Tibial artery (tissue), 4 donors: ENCODE measurements around the gene RASA3.

Source experiments
- DNase-seq, 2 donors: peaks; one replicate each; pipeline ENCODE4 v3.0.0-alpha.2; 2019
- H3K27ac ChIP-seq, 2 donors: fragments of 200-600 bp; sonication (generic) in 1 of 2; 1 replicate in 1 of 2; 2 replicates in 1 of 2; pipeline ENCODE4 v1.5.1; 2018 to 2019; ENCODE audit warnings: mild to moderate bottlenecking in 1 of 2
- H3K27me3 ChIP-seq, 2 donors: fragments of 200-600 bp; sonication (generic) in 1 of 2; one replicate each; pipeline versions ENCODE4 v1.5.1 to v1.6.0; 2016 to 2019
- H3K36me3 ChIP-seq, 3 donors: fragments of 200-600 bp; sonication (generic) in 2 of 3; one replicate each; pipeline ENCODE4 v1.5.1; 2016 to 2019; ENCODE audit warnings: mild to moderate bottlenecking in 2 of 3
- H3K4me1 ChIP-seq, 4 donors: fragments of 200-600 bp; sonication (generic) in 2 of 4; 1 replicate in 3 of 4; 2 replicates in 1 of 4; pipeline ENCODE4 v1.5.1; 2016 to 2019
- H3K4me3 ChIP-seq, 2 donors: fragments of 200-600 bp; sonication (generic) in 1 of 2; 1 replicate in 1 of 2; 2 replicates in 1 of 2; pipeline ENCODE4 v1.5.1; 2018 to 2019; ENCODE audit warnings: mild to moderate bottlenecking in 2 of 2
- H3K9me3 ChIP-seq, 3 donors: fragments of 200-600 bp; sonication (generic) in 1 of 3; one replicate each; pipeline ENCODE4 v1.5.1; 2016 to 2019
- CTCF ChIP-seq, 2 experiments: fragments of 200-600 bp in 1 of 2; fragments of 450-650 bp in 1 of 2; IDR thresholded peaks; one replicate each; pipeline ENCODE4 v1.5.1; 2017 to 2019; ENCODE audit warnings: antibody characterized with exemption in 2 of 2, mild to moderate bottlenecking in 1 of 2, moderate library complexity in 1 of 2
- intact Hi-C: fragments of 100-400 bp; cut with DNase I; formaldehyde crosslinking; loops from one replicate; pipeline ENCODE4 v1.15.0; 2023; ENCODE audit warnings: low total_unique reads

Gene RASA3

GRCh38 chr13:114034481-114034891 is 97.9 kb downstream of the RASA3 start:
- Histone ChIP-seq H3K27ac (peak overlapping the region; percentile 49 to 62), H3K27me3 (no peaks in the 10 kb centered on the region), H3K4me3 (peak overlapping the region in 1 of 2 donors; percentile 13), H3K9me3 (no peaks in the 10 kb centered on the region), H3K4me1 (peaks cover 0 to 48% (median 31%) of the 10 kb centered on the region in 4 donors), H3K36me3 (no peaks in the 10 kb centered on the region)
- DNase-seq, result no peak
- intact Hi-C loops, result no loop called here
- no peak for TF ChIP-seq CTCF (IDR thresholded peaks at IDR 0.05)

- Histone ChIP-seq H3K27ac (peak overlapping the region; percentile 49 to 62), H3K9me3 (no peaks in the 10 kb centered on the region), H3K27me3 (no peaks in the 10 kb centered on the region), H3K4me1 (peaks cover 0 to 48% (median 31%) of the 10 kb centered on the region in 4 donors), H3K36me3 (no peaks in the 10 kb centered on the region), H3K4me3 (peak overlapping the region in 1 of 2 donors; percentile 13)
- intact Hi-C loops, result no loop called here
- no peak for TF ChIP-seq CTCF (IDR thresholded peaks at IDR 0.05)
- DNase-seq, result no peak
Measured at GRCh38 chr13:114033541-114034315, 98.7 kb downstream of the RASA3 start.

GRCh38 chr13:114032126-114032799 is 100.2 kb downstream of the RASA3 start:
- Histone ChIP-seq H3K27ac (peak overlapping the region; percentile 55 to 64), H3K4me1 (peaks cover 0 to 54% (median 31%) of the 10 kb centered on the region in 4 donors), H3K36me3 (no peaks in the 10 kb centered on the region), H3K9me3 (no peaks in the 10 kb centered on the region), H3K27me3 (no peaks in the 10 kb centered on the region), H3K4me3 (no peak overlapping the region)
- TF ChIP-seq CTCF (IDR thresholded peaks at IDR 0.05), result no peak
- intact Hi-C loops, result no loop called here
- no peak for DNase-seq

DNA sequence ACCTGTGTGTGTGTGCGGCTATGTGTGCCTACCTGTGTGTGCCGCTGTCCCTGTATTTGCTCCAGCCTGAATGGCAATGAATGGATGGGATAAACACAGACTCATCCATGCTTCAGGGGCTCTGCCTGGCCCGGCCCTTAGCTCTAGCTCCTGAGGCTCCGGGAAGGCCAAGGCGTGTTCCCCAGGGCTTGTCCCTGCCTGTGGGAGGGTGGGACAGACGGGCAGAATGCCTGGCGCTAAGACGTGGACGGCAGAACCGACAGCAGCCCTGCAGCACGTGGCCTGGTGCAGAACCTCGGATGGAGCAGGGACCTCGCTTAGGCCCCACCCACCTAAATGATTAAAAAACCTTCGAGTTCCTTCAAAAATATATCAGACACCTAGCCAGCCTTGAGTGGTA is 100.8 kb downstream of the RASA3 start:
- no peak for DNase-seq
- peaks cover 0 to 60% (median 37%) of the 10 kb centered on the region in 4 donors for H3K4me1 ChIP-seq
- no peak overlapping the region for H3K4me3 ChIP-seq
- intact Hi-C loops, result no loop called here
- H3K27me3 ChIP-seq, result no peaks in the 10 kb centered on the region
- H3K36me3 ChIP-seq, result no peaks in the 10 kb centered on the region
- no peak for TF ChIP-seq CTCF (IDR thresholded peaks at IDR 0.05)
- H3K27ac ChIP-seq, result peak overlapping the region in 1 of 2 donors; percentile 64
- no peaks in the 10 kb centered on the region for H3K9me3 ChIP-seq

- H3K27ac ChIP-seq, result peak overlapping the region in 1 of 2 donors; percentile 64
Measured at GRCh38 chr13:114030666-114031610, 101.5 kb downstream of the RASA3 start.

More at GRCh38 chr13:114030666-114031610, 101.5 kb downstream of the RASA3 start:
- intact Hi-C loops, result no loop called here
- Histone ChIP-seq H3K9me3 (no peaks in the 10 kb centered on the region), H3K36me3 (no peaks in the 10 kb centered on the region), H3K27me3 (no peaks in the 10 kb centered on the region), H3K4me3 (no peak overlapping the region), H3K4me1 (peaks cover 0 to 62% (median 41%) of the 10 kb centered on the region in 4 donors)
- no peak for TF ChIP-seq CTCF (IDR thresholded peaks at IDR 0.05)
- DNase-seq, result no peak
